ENCODE results near the gene CCNF. TPM values are rescaled to one million over a fixed set of nuclear protein-coding genes. Genes with fewer than 3 reads are reported as not detected.

The CCNF gene
- total RNA-seq, 1 experiment from 2014 or later = 76.1 TPM

- Histone ChIP-seq H3K4me1 (ENCODE audit: insufficient read depth, low read length, poor library complexity, severe bottlenecking) (no peaks in the 10 kb centered on the region), H3K4me3 (ENCODE audit: low read depth, low read length, poor library complexity, severe bottlenecking) (no peak overlapping the region), H3K27ac (ENCODE audit: low read depth, low read length, poor library complexity, severe bottlenecking) (no peak overlapping the region), H3K9me3 (ENCODE audit: low read depth, low read length, poor library complexity, severe bottlenecking) (no peaks in the 10 kb centered on the region), H3K27me3 (replicated peaks; ENCODE audit: insufficient read depth, low read depth, low read length, poor library complexity) (no peaks in the 10 kb centered on the region), H3K36me3 (ENCODE audit: insufficient read depth, low read length, poor library complexity, severe bottlenecking) (no peaks in the 10 kb centered on the region)
- DNase-seq (ENCODE audit: low spot score) = no peak
- TF ChIP-seq CTCF (conservative IDR thresholded peaks at IDR 0.05; ENCODE audit: low read depth, low read length) = no peak
- no peak for TF ChIP-seq EZH2 (IDR thresholded peaks at IDR 0.05; ENCODE audit: borderline replicate concordance, low read depth, low read length, poor library complexity, severe bottlenecking)
- intact Hi-C loops (cut with micrococcal nuclease; ENCODE audit: unreplicated experiment) = no loop called here
- CTCF ChIA-PET = no interaction called here
- POLR2A ChIA-PET (ENCODE audit: low non-redundant PET) = no interaction called here
- BruUV-seq (replicated peaks) = no TSS peak
Observed at GRCh38 chr16:2493605-2494004, 64.4 kb downstream of the CCNF start.

- Histone ChIP-seq H3K9me3 (ENCODE audit: low read depth, low read length, poor library complexity, severe bottlenecking) (no peaks in the 10 kb centered on the region), H3K4me3 (ENCODE audit: low read depth, low read length, poor library complexity, severe bottlenecking) (no peak overlapping the region), H3K4me1 (ENCODE audit: insufficient read depth, low read length, poor library complexity, severe bottlenecking) (no peaks in the 10 kb centered on the region), H3K27ac (ENCODE audit: low read depth, low read length, poor library complexity, severe bottlenecking) (no peak overlapping the region), H3K27me3 (replicated peaks; ENCODE audit: insufficient read depth, low read depth, low read length, poor library complexity) (no peaks in the 10 kb centered on the region), H3K36me3 (ENCODE audit: insufficient read depth, low read length, poor library complexity, severe bottlenecking) (no peaks in the 10 kb centered on the region)
- ChIA-PET CTCF (no interaction called here), POLR2A (ENCODE audit: low non-redundant PET) (no interaction called here)
- BruUV-seq (replicated peaks) = no TSS peak
- intact Hi-C loops (cut with micrococcal nuclease; ENCODE audit: unreplicated experiment) = no loop called here
- TF ChIP-seq EZH2 (IDR thresholded peaks at IDR 0.05; ENCODE audit: borderline replicate concordance, low read depth, low read length, poor library complexity, severe bottlenecking) (no peak), CTCF (conservative IDR thresholded peaks at IDR 0.05; ENCODE audit: low read depth, low read length) (no peak)
- DNase-seq (ENCODE audit: low spot score) = no peak
Observed at GRCh38 chr16:2494616-2495015, 65.4 kb downstream of the CCNF start.

GRCh38 chr16:2495041-2495440 lies 65.8 kb downstream of the CCNF start:
- no peaks in the 10 kb centered on the region for H3K4me1 ChIP-seq (ENCODE audit: insufficient read depth, low read length, poor library complexity, severe bottlenecking)
- H3K4me3 ChIP-seq (ENCODE audit: low read depth, low read length, poor library complexity, severe bottlenecking) = no peak overlapping the region
- BruUV-seq (replicated peaks) = no TSS peak
- H3K36me3 ChIP-seq (ENCODE audit: insufficient read depth, low read length, poor library complexity, severe bottlenecking) = no peaks in the 10 kb centered on the region
- CTCF ChIA-PET = no interaction called here
- TF ChIP-seq EZH2 (IDR thresholded peaks at IDR 0.05; ENCODE audit: borderline replicate concordance, low read depth, low read length, poor library complexity, severe bottlenecking) = no peak
- no peak for TF ChIP-seq CTCF (conservative IDR thresholded peaks at IDR 0.05; ENCODE audit: low read depth, low read length)
- POLR2A ChIA-PET (ENCODE audit: low non-redundant PET) = no interaction called here
- no peaks in the 10 kb centered on the region for H3K27me3 ChIP-seq (replicated peaks; ENCODE audit: insufficient read depth, low read depth, low read length, poor library complexity)
- H3K27ac ChIP-seq (ENCODE audit: low read depth, low read length, poor library complexity, severe bottlenecking) = no peak overlapping the region
- intact Hi-C loops (cut with micrococcal nuclease; ENCODE audit: unreplicated experiment) = no loop called here
- no peak for DNase-seq (ENCODE audit: low spot score)
- H3K9me3 ChIP-seq (ENCODE audit: low read depth, low read length, poor library complexity, severe bottlenecking) = no peaks in the 10 kb centered on the region

Measured in A673 (cell line).